BLaER1 (cell line): Measurements from ENCODE around the gene BMP7.
A peak's percentile ranks its signal among the peaks of the same experiment; 100 is the strongest.

Source experiments
- H3K27ac ChIP-seq: shearing (Covaris generic); formaldehyde crosslinking; 2 replicates; pipeline ENCODE4 v1.8.1; 2022
- H3K27me3 ChIP-seq: shearing (Covaris generic); formaldehyde crosslinking; 2 replicates; pipeline ENCODE4 v1.8.1; 2022
- H3K36me3 ChIP-seq: shearing (Covaris generic); formaldehyde crosslinking; 2 replicates; pipeline ENCODE4 v1.8.1; 2022
- H3K4me1 ChIP-seq: shearing (Covaris generic); formaldehyde crosslinking; 2 replicates; pipeline ENCODE4 v1.8.1; 2022
- H3K4me2 ChIP-seq: shearing (Covaris generic); formaldehyde crosslinking; 2 replicates; pipeline ENCODE4 v1.8.1; 2022
- H3K4me3 ChIP-seq: shearing (Covaris generic); formaldehyde crosslinking; 2 replicates; pipeline ENCODE4 v1.8.1; 2022
- H3K9ac ChIP-seq: shearing (Covaris generic); formaldehyde crosslinking; 2 replicates; pipeline ENCODE4 v1.8.1; 2022
- H3K9me3 ChIP-seq: shearing (Covaris generic); formaldehyde crosslinking; 2 replicates; pipeline ENCODE4 v1.8.1; 2022
- H4K20me1 ChIP-seq: shearing (Covaris generic); formaldehyde crosslinking; 2 replicates; pipeline ENCODE4 v1.8.1; 2022
- Cebpa-rat ChIP-seq: shearing (Covaris generic); IDR thresholded peaks from 2 replicates; pipeline ENCODE4 v1.8.1; 2022

The BMP7 gene

GRCh38 chr20:57252559-57253162, 13.8 kb downstream of the BMP7 start:
- no peaks in the 10 kb centered on the region for H3K27me3 ChIP-seq
- no peak for TF ChIP-seq Cebpa-rat
- H3K4me3 ChIP-seq = no peak overlapping the region
- no peak overlapping the region for H3K9ac ChIP-seq
- no peaks in the 10 kb centered on the region for H4K20me1 ChIP-seq
- no peaks in the 10 kb centered on the region for H3K9me3 ChIP-seq
- H3K4me1 ChIP-seq = peaks cover 54% of the 10 kb centered on the region
- H3K27ac ChIP-seq = no peak overlapping the region
- peak overlapping the region; percentile 96 for H3K4me2 ChIP-seq
- H3K36me3 ChIP-seq = no peaks in the 10 kb centered on the region

DNA sequence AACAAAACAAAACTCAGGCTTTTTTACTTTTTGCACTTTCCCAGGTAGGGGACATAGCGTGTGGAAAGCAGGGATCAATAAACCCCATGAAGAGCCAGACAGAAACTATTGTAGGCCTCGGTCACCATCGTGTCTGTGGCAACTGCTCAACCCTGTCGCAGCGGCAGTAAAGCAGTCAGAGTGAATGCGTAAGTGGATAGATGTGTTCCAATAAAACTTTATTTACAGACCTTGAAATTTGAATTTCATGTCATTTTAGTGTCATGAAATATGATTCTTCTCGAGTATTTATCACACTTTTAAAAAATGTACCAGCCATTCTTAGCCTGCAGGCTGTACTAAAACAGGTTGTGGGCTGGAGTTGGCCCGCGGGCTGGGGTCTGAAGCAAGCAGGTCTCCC, 14.5 kb downstream of the BMP7 start:
- no peak for TF ChIP-seq Cebpa-rat
- Histone ChIP-seq H3K27ac (peak overlapping the region; percentile 53), H3K4me3 (no peak overlapping the region), H3K27me3 (no peaks in the 10 kb centered on the region), H3K4me2 (peak overlapping the region; percentile 96), H3K36me3 (no peaks in the 10 kb centered on the region), H3K9ac (no peak overlapping the region), H4K20me1 (no peaks in the 10 kb centered on the region), H3K4me1 (peaks cover 59% of the 10 kb centered on the region), H3K9me3 (no peaks in the 10 kb centered on the region)

GRCh38 chr20:57251344-57251743, 15.1 kb downstream of the BMP7 start:
- no peak for TF ChIP-seq Cebpa-rat
- H3K4me2 ChIP-seq = peak overlapping the region; percentile 96
- H3K4me3 ChIP-seq = peak overlapping the region; percentile 51; the same call in 1 of the 2 replicates
- H3K36me3 ChIP-seq = no peaks in the 10 kb centered on the region
- H3K27me3 ChIP-seq = no peaks in the 10 kb centered on the region
- no peaks in the 10 kb centered on the region for H4K20me1 ChIP-seq
- H3K4me1 ChIP-seq = peaks cover 65% of the 10 kb centered on the region
- H3K27ac ChIP-seq = peak overlapping the region; percentile 53
- no peak overlapping the region for H3K9ac ChIP-seq
- no peaks in the 10 kb centered on the region for H3K9me3 ChIP-seq

- no peak for TF ChIP-seq Cebpa-rat
Measured at GRCh38 chr20:57250607-57251343, 15.7 kb downstream of the BMP7 start.

GRCh38 chr20:57249772-57250171, 16.7 kb downstream of the BMP7 start:
- Histone ChIP-seq H3K27ac (no peak overlapping the region), H3K9ac (no peak overlapping the region), H3K9me3 (no peaks in the 10 kb centered on the region), H3K27me3 (no peaks in the 10 kb centered on the region), H3K4me3 (no peak overlapping the region), H3K36me3 (no peaks in the 10 kb centered on the region), H3K4me1 (peaks cover 73% of the 10 kb centered on the region), H4K20me1 (no peaks in the 10 kb centered on the region), H3K4me2 (peak overlapping the region; percentile 96)
- TF ChIP-seq Cebpa-rat = no peak

More at GRCh38 chr20:57250607-57251343, 15.7 kb downstream of the BMP7 start:
- H3K36me3 ChIP-seq = no peaks in the 10 kb centered on the region
- H3K4me1 ChIP-seq = peaks cover 67% of the 10 kb centered on the region
- H3K4me2 ChIP-seq = peak overlapping the region; percentile 96
- H3K9ac ChIP-seq = peak overlapping the region; percentile 56
- peak overlapping the region; percentile 53 for H3K27ac ChIP-seq
- peak overlapping the region; percentile 51 for H3K4me3 ChIP-seq
- no peaks in the 10 kb centered on the region for H4K20me1 ChIP-seq
- H3K9me3 ChIP-seq = no peaks in the 10 kb centered on the region
- H3K27me3 ChIP-seq = no peaks in the 10 kb centered on the region

GRCh38 chr20:57249073-57249472, 17.4 kb downstream of the BMP7 start:
- TF ChIP-seq Cebpa-rat = no peak
- no peaks in the 10 kb centered on the region for H3K9me3 ChIP-seq
- no peaks in the 10 kb centered on the region for H3K27me3 ChIP-seq
- no peaks in the 10 kb centered on the region for H3K36me3 ChIP-seq
- peak overlapping the region; percentile 96; the same call in 1 of the 2 replicates for H3K4me2 ChIP-seq
- no peaks in the 10 kb centered on the region for H4K20me1 ChIP-seq
- no peak overlapping the region for H3K9ac ChIP-seq
- no peak overlapping the region for H3K4me3 ChIP-seq
- no peak overlapping the region for H3K27ac ChIP-seq
- H3K4me1 ChIP-seq = peaks cover 78% of the 10 kb centered on the region

- Histone ChIP-seq H3K4me2 (peak overlapping the region; percentile 73), H3K4me3 (no peak overlapping the region), H3K27ac (no peak overlapping the region), H4K20me1 (no peaks in the 10 kb centered on the region), H3K9ac (no peak overlapping the region), H3K27me3 (no peaks in the 10 kb centered on the region), H3K36me3 (no peaks in the 10 kb centered on the region), H3K9me3 (no peaks in the 10 kb centered on the region), H3K4me1 (peaks cover 78% of the 10 kb centered on the region)
- TF ChIP-seq Cebpa-rat = no peak
Measured at GRCh38 chr20:57248132-57248797, 18.2 kb downstream of the BMP7 start.

- H3K4me1 ChIP-seq = peaks cover 74% of the 10 kb centered on the region
- no peak overlapping the region for H3K4me3 ChIP-seq
- H4K20me1 ChIP-seq = no peaks in the 10 kb centered on the region
- no peak for TF ChIP-seq Cebpa-rat
- H3K27me3 ChIP-seq = no peaks in the 10 kb centered on the region
- peak overlapping the region; percentile 73 for H3K4me2 ChIP-seq
- H3K9me3 ChIP-seq = no peaks in the 10 kb centered on the region
- H3K27ac ChIP-seq = no peak overlapping the region; the same call in 1 of the 2 replicates
- H3K36me3 ChIP-seq = no peaks in the 10 kb centered on the region
- no peak overlapping the region for H3K9ac ChIP-seq
Measured at GRCh38 chr20:57247292-57247965, 19.0 kb downstream of the BMP7 start.

GRCh38 chr20:57245997-57246396, 20.4 kb downstream of the BMP7 start:
- Histone ChIP-seq H4K20me1 (no peaks in the 10 kb centered on the region), H3K9me3 (no peaks in the 10 kb centered on the region), H3K9ac (no peak overlapping the region), H3K4me1 (peaks cover 60% of the 10 kb centered on the region), H3K27ac (no peak overlapping the region), H3K4me2 (no peak overlapping the region), H3K36me3 (no peaks in the 10 kb centered on the region), H3K27me3 (no peaks in the 10 kb centered on the region), H3K4me3 (no peak overlapping the region)
- no peak for TF ChIP-seq Cebpa-rat
